GM18867 (cell line): ENCODE results near the gene SLC5A10.
"Not testable (repeated sequence)": the region's sequence is repeated elsewhere in the genome, so short reads cannot be mapped to it uniquely, and the experiment has no call there.

Experiments used
- ATAC-seq: cut with Tn5 transposase; IDR thresholded peaks from one replicate; pipeline ENCODE4 v1.9.1; 2021; ENCODE audit warnings: mild to moderate bottlenecking, moderate library complexity; ENCODE audit not compliant: unreplicated experiment

SLC5A10 gene

DNA sequence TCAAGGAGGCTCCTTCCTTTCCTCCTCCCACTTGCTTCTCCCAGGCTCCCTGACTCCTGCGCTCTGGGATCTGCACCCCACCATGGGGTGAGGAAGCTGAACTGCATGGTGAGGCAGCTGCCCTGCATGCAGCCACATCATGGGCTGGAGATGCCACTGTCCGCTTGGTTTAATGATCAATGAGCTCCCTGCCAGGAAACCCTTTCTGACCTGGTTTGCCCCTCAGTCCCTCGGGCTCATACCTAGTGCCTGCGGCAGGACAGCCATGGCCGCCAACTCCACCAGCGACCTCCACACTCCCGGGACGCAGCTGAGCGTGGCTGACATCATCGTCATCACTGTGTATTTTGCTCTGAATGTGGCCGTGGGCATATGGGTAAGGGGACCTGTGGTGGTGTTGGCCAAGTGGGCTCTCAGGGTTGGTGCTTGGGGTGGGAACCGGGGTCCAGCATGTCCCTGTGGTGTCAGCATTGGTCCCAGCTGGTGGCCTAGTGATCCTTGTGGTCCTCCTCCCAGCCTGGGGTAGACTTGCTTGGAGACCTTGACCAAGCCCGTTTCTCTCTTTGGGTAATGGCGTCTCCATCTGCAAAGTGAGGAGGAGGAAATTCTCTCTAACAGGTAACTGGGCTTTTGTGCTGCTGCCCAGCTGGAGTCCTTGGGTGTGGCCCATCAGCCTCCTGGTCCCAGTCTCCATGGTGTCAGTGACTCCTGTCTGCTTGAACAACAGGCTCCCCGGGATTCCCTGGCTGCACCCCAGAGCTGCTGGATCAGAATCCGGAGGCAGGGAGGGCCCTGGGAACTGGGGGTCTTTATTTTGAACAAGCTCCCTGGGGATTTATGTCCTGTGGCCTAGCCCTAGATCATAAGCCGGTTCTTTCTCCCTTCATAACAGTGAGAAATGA lies at the start of gene SLC5A10:
Gene SLC5A10, plus strand, starts transcription at position 225 of the 902 bp plus-strand sequence. Its CDS starts 41 bp downstream, at position 266.
- ATAC-seq, result no peak

DNA sequence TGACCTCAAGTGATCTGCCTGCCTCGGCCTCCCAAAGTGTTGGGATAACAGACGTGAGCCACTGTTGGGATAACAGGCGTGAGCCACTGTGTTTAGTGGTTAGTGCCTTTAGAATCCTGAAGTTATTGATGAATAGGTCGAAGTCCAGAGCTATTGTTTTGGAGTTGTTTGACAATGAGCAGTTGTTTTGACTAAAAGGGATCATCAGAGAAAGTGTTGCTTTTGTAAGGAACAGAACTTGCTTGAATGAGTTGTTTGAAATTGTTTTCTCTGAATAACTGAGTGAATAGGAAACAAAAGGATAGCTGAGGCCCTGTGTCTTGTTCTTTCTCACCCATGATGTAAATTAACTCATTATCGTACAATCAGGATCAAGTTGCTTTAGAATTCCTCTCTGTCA lies 47.5 kb upstream of the SLC5A10 start:
- ATAC-seq, result no peak

DNA sequence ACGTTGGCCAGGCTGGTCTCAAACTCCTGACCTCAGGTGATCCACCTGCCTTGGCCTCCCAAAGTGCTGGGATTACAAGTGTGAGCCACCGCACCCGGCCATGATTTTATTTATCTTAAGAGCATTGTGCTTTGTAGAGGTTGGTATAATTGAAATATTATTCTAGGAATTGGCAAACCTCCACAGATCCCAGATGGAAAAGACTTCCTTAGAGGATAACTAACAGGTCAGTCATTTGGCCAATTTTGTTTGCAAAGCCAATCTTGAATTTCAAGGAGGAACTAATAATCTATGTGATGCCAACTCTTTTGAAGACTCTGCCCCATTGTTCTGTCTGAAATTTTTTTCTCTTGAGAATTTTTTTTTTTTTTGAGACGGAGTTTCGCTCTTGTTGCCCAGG lies 46.7 kb upstream of the SLC5A10 start:
- ATAC-seq, result no peak

DNA sequence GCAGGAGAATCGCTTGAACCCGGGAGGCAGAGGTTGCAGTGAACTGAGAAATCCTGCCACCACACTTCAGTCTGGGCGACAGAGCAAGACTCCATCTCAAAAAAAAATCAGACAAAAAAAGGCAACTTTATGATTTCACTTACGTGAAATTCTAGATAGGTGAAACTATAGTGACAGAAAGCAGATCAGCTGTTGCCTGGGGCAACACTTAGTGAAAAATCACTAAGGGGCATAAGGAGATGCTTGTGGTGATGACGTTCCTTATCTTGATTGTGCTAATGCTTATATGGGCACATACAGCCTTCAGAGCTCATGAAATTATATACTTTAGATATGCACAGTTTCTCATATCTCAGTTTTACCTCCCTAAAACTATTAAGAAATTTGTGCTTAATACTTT lies 41.6 kb upstream of the SLC5A10 start:
- ATAC-seq, result no peak

DNA sequence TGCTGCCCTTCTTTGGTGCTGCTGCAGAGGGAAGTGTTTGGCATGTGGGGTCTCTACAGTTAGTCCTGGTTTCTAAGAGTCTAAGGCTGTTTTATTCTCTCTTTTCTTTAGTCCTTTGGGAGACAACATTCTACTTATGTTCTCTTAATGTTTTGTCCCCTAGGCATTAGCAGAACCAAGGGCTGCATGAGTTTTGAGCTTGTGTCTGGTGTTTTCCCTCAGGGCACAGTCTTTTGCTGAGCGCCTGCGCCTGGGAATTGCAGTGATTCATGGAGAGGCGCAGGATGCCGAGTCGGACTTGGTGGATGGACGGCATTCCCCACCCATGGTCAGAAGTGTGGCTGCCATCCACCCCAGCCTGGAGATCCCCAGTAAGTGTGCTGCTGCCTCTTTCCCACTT lies 41.1 kb upstream of the SLC5A10 start:
- ATAC-seq, result no peak

DNA sequence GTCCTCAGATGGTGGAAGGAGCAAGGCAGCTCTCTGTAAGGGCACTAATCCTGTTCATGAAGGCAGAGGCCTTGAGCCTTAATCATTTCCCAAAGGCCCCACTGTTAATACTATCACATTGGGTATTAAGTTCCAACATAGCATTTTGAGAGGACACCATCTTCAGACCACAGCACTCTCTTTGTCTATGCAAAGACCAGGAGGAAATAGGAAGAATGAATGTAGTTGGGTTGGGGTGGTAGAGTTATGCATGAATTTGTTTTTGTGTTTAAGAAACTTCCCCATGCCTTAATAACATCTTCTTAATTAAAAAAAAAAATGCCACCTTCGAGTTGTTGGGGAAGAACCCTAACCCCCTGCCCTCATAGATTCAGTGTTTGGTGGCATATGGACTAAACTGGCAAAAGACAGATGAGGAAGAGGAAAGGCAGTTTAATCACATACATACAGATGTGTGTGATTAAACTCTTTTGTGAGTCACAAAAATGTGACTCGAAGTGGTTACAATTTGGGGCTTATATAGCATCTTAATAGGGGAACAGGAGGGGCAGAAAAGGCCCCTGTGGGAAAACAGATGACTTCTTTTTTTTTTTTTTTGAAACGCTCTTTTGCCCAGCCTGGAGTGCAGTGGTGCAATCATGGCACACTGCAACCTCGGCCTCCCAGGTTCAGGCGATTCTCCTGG lies 35.0 kb upstream of the SLC5A10 start:
- ATAC-seq, result no peak

DNA sequence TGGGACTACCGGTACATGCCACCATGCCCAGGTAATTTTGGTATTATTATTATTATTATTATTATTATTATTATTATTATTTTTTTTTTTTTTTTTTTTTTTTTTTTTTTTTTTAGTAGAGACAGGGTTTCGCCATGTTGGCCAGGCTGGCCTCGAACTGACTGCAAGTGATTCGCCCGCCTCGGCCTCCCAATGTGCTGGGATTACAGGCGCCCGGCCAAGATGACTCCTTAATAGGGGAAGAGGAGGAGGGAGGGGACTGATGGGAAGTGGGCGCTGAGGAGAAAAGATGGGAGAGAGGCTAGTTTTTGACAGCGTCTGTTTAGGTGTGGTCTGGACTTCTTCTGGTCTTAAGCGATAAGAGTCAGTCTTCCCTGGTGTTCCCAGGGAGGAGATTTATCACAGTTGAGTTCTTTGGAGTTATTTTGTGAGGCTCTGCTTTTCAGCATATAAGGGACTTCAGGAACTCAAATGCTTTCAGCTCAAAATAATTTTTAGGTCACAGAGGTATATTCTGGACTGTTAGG lies 34.4 kb upstream of the SLC5A10 start:
- ATAC-seq, result no peak

DNA sequence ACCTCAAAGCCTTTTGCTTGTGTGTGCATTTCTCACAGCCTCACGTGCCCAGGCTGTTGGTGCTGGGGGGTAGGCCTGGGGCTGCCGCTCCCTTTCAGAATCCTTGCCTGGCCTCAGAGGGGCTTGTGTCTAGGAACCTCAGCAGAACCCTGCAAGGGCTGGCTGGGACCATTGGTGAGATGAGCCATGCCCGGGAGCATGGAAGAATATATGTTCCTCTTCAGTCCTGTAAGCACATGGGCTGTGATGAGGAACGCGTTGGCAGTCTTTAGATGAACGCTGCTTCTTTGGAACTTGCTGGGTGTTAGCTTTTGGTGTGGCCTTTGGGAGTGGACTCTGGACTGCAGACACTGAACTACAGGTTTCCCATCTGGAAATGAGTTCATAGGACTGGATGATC lies 32.0 kb upstream of the SLC5A10 start:
- no peak for ATAC-seq

DNA sequence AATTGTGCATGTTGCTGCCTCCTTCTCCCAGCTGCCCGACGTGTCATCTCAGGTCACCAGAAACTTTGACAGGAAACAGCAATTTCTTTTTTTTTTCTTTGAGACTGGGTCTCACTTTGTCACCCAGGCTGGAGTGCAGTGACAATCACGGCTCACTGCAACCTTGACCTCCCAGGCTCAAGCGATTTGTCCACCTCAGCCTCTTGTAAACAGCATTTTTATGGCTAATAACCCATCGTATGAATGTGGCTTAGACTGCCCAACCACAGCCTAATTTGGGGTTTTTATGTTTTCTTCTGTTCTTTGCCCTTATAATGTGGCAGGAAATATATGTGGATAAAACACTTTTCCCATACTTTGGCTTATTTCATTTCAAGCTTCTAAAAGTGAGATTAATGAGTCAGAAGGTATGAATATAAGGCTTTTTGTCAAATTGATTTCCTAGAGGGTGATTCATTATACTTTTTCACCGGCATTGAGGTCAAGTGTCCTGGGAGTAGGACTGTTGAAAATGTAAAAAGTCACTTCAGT lies 31.0 kb upstream of the SLC5A10 start:
- ATAC-seq, result peak; percentile 37

DNA sequence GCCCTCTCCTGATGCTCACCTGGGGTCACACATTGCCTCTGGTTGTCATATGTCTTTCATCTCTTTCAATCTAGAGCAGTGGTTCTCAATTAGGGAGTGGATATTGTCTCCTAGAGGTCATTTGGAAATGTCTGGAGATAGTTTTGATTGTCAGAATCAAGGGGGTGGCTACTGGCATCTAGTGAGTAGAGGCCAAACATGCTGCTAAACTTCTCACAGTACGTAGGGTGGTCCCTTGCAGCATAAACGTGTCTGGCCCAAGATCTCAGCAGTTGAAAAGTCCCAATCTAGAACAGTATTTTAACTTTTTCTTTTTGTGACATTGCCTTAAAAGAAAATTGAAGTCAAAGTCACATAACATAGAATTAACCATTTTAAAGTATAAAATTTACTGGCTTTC lies 30.5 kb upstream of the SLC5A10 start:
- ATAC-seq, result peak; percentile 6

DNA sequence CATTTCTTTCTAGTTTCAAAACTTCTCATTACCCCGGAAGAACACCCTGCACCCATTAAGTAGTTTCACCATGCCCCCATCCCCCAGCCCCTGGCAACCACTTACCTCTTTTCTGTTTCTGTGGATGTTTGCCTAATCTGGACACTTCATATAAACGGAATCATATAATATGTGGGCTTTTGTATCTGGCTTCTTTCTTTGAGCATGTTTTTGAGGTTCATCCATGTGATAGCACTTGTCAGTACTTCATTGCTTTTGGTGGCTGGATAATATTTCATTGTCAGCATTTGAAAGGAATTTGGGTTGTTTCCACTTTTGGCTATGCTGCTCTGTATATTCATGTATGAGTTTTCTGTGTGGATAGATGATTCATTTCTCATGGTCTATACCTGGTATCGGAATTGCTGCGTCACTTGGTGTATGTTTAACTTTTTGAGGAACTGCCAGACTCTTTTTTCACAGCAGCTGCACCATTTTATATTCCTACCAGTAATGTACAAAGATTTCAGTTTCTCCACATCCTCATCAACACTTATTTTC lies 30.0 kb upstream of the SLC5A10 start:
- peak; percentile 63 for ATAC-seq

DNA sequence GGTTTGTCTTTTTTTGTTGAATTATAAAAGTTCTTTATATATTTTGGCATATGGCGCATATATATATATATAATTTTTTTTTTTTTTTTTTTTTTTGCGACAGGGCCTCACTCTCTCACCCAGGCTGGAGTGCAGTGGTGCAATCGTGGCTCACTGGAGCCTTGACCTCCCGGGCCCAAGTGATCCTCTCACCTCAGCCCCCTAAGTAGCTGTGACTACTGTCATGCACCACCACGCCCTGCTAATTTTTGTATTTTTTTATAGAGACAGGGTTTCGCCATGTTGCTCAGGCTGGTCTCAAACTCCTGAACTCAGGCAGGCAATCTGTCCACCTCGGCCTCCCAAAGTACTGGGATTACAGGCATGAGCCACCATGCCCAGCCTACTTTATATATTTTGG lies 29.4 kb upstream of the SLC5A10 start:
- ATAC-seq, result not testable (repeated sequence)

DNA sequence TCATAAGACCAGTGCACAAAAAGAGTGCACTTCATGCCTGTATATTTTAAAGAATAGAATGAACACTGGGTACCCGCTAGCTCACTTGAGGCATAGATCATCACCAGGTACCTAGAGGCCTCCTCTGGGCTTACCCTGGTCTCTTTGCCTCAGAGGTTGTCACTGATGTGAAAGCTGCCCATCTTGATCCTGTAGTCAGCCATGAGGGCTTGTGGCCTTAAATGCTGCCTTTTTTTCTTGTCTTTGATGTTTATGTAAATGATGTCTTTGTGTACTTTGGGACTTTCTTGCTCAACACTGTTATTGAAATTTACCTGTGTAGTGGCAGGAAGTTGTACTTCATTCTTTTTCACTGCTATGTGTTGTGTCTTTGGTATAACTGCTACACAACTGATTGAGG lies 26.8 kb upstream of the SLC5A10 start:
- no peak for ATAC-seq

DNA sequence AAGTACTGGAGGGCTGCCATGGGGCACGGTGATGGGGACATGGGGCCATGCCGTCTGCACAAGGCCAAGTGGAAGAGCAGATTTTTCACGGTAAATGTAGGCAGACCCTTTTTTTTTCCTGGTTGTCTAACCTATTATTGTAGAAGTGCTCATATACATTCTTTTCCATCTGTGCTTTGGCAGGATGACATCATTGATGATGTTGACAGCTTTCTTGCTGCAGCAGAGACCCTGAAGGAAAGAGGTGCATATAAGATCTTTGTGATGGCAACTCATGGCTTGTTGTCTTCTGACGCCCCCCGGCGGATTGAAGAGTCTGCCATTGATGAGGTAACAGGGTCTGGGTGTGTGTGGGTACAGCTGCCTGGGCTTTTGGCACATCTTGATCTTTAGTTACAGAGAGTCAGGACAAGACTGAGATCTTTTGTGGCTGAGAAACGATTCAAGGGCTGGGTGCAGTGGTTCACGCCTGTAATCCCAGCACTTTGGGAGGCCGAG lies 23.3 kb upstream of the SLC5A10 start:
- ATAC-seq, result no peak

DNA sequence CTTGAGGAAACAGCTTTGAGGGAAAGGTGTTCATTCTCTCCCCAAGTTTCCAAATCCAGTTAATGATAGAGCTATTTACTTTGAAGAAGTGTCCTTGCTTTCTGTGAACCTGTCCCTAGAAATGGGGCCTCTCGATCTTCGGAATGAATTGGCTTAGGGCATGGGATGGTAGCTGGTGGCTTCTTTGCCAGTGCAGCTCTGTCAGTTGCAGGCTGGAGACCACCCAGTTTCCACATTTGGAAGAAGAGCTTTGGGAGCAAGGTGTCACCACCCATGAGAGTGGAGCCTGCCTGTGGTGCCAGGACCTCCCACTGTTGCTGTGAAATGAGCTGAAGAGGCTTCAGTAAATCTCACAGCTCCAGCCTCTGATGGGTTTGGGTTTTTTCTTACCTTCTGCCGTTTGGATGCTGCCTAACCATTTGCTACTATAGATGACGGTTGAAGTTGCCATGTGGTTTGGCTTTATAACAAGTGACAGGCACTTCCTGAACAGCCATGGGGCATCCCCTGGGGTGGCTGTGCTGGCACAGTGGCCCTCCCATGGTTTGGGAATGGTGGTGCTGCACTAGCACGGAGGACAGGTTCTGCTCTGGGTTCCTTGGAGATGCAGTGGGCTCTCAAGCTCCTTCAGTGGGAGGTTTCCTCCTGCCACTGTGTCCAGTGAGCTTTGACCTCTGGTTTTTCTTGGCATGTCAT lies 19.5 kb upstream of the SLC5A10 start:
- no peak for ATAC-seq

DNA sequence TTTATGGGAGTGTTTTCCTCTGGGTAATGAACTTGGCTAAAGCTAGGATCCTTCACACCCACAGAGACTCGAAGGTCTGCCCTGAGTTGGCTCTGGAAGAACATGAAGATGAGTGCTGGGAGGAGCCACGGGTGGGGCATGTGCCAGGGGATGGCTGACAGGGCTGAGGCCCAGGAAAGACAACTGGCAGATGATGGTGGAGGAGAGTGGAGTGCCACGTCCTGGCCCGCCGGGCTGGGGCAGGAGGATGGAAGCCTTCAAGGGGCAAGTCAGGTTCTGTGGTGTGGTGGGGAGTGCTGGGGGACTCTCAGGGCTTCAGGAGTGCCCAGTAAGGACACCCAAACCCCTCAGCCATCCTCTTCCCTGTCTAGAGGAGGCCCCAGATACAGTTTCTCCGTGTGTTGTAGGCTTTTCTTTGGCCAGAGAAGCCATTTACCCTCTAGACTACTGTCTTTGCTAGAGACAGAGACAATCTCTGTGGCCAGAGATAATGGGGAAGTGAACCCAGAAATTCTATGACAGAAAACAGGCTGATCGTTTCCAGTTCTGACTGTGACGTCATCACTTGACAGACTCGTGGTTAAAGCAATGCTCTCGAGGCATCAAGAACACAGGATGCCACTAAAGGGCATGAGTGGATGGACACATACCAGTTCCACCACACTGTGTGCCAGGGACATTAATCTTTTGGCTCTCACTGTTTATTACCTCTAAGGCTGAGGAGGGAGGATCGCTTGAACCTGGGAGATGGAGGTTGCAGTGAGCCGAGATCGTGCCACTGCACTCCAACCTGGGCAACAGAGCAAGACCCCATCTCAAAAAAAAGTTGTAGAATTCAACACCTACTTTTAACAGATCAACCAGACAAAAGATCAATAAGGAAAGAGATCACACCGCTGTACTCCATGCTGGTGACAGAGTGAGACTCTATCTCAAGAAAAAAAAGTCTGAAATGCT lies 18.6 kb upstream of the SLC5A10 start:
- ATAC-seq, result no peak

DNA sequence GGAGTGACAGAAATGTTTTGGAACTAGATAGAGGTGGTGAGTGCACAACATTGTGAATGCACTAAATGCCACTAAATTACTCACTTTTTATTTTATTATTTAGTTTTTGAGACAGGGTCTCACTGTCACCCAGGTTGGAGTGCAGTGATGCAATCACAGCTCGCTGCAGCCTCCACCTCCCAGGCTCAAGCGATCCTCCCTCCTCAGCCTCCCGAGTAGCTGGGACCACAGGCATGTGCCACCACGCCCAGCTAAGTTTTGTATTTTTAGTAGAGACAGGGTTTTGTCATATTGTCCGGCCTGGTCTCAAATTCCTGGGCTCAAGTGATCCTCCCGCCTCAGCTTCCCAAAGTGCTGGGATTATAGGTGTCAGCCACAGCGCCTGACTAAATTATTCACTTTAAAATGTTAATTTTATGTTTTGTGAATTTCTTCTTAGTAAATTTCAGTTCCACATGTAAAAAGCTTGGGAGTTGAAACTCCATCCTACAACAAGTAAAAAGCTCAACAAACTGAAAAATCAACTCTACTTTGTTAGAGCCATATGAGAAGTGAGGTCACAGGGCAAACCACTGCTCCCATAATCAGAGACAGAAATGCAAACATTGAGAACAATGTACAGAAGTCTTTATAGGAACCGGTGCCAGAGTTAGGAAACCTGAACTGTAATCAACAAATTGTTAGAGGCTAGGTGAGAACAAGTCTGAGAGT lies 13.8 kb upstream of the SLC5A10 start:
- ATAC-seq, result no peak

DNA sequence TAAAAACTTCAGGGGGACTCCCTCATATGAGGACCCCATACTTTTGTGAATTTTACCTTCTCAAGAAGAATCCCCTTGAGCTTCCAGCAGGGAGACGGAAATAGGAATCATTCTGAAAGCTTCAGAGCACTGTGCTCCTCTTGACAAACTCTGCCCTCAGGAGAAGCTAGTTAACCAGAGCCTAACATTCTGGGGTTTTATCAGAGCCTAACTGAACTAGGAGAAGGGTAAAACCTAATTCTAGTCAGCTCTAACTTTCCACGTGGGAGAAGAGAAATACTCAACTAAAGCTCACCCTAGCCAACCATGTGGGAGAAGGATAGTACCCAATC lies 13.3 kb upstream of the SLC5A10 start:
- ATAC-seq, result no peak

DNA sequence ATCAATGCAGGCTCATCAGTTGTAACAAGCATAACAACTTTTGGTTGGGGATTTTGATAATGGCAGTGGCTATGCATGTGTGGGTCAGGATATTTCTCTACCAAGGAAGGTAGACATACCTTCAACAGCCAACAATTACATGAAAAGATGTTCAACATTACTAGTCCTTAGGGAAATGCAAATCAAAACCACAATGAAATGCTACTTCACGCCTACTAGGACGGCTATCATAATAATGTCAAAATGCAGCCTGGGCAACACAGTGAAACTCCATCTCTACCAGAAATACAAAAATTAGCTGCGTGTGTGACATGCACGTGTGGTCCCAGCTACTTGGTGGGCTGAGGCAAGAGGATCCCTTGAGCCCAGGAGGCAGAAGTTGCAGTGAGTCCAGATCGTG lies 7.3 kb upstream of the SLC5A10 start:
- ATAC-seq, result no peak
